VCaP (cell line): ENCODE measurements around the gene TKFC.
A peak's percentile ranks its signal among the peaks of the same experiment; 100 is the strongest.

Source experiments
- H3K27ac ChIP-seq: fragments of 450-650 bp; 2 replicates; pipeline ENCODE4 v1.5.1; 2017
- TF ChIP-seq, protein P1 (sequence below): fragments of 450-650 bp; conservative IDR thresholded peaks from 2 replicates; pipeline ENCODE4 v1.5.1; 2017; ENCODE audit warnings: mild to moderate bottlenecking, moderate library complexity

The TKFC gene

DNA sequence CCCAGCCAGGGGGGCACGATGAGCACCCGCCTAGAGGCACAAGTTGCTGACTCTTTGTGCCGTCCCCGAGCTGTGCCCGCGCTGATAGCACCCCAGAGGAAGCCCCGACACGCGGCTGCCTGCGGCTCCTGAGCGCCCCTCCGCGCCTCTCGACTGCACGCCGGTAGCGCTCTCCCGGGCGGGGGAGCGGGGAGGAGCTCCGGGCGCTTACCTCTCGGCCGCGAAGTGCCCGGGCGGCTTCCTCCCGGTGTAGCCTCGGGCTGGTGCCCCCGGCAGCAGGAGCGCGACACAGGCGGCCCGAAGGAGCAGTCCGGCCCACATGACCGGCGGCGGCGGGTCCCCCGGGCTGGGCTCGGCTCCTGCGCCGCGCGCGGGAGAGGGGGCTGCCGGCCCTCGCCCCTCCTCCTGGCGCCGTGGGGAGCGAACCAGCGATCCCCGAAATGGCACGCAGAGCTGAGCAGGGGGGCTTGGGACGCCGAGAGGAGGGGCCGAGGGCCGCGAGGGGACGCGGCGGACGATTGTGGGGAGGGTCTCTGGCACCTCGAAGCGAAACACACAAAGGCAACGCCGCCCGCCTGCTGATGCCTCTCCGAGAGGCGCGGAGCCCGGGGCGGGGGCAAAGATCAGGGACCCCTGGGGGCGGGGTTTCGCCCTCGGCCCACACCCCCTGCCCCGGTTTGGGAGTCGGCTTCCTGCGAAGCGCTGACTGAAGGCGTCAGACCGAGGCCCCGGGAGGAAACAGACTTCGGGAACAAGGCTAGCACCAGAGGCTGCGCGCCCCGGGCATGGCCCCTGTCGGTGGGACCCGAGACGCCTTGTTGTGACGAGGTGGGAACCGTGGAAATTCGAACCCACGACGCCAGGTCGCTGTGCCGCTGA is 38.1 kb upstream of the TKFC start, which contains the start of gene VWCE:
VWCE (minus strand) TSS at position 600 of the 879 bp plus-strand sequence; CDS start at position 321, 279 bp downstream.
- H3K27ac ChIP-seq = peak within 1 kb of the TSS; percentile 62; the same call in 1 of the 2 replicates
- TF ChIP-seq, protein P1, sequence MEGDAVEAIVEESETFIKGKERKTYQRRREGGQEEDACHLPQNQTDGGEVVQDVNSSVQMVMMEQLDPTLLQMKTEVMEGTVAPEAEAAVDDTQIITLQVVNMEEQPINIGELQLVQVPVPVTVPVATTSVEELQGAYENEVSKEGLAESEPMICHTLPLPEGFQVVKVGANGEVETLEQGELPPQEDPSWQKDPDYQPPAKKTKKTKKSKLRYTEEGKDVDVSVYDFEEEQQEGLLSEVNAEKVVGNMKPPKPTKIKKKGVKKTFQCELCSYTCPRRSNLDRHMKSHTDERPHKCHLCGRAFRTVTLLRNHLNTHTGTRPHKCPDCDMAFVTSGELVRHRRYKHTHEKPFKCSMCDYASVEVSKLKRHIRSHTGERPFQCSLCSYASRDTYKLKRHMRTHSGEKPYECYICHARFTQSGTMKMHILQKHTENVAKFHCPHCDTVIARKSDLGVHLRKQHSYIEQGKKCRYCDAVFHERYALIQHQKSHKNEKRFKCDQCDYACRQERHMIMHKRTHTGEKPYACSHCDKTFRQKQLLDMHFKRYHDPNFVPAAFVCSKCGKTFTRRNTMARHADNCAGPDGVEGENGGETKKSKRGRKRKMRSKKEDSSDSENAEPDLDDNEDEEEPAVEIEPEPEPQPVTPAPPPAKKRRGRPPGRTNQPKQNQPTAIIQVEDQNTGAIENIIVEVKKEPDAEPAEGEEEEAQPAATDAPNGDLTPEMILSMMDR = peak; percentile 26; the same call in 1 of the 2 replicates

DNA sequence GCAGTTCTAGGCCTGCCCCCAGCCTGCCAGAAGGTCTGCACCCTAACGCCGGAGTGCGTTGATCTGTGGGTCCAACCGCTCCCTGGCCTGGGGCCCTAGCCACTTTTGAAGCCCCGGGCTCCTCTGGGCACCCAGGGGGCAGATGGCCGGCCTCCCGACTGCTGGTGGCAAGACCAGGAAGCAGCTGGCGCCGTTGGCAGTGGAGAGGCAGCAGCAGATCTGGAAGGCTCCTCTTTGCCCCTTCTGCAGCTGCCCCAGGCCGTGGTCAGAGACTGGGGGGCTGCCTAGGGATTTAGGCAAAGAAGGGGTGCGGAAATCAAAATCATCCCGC is 37.5 kb upstream of the TKFC start:
- TF ChIP-seq, protein P1 = no peak
- H3K27ac ChIP-seq = no peak overlapping the region

DNA sequence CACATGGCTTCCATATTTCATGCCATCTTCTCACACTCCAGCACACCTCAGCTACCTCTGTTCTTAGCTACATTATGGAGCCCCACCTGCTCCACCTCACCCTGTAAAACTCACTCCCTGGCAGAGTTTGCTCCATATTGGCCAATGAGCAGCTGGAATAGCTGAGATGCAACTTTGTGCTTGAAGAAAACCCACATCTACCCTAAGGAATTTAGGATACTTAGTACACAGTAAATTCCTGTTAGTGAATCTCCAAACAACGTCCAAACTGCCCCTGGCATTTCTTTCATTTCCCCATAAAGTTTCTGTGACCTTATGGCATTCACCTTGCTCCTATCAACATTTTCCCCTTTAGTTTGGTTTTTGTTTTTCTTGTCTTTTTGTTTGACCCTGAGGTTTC is 35.7 kb upstream of the TKFC start:
- no peak overlapping the region for H3K27ac ChIP-seq
- TF ChIP-seq, protein P1 = no peak

DNA sequence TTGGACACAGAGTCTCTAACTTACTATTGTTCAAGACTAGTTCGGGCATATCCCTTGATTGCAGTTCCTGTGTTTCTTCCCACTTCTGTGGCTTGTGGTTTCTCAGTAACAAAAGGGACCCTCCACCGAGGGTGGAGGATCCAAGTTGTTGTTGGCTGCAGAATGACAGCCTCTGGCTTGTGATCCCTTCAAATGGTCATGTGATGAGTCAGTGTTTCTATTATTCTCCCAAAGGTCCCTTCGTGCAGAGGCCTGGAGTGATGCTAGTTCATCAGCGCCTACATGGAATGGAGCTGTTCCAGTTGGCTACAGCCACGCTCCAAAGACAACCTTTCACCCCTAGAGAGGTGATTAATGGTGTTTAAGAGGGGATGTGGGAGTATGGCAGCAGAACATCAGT is 35.3 kb upstream of the TKFC start:
- H3K27ac ChIP-seq = no peak overlapping the region

DNA sequence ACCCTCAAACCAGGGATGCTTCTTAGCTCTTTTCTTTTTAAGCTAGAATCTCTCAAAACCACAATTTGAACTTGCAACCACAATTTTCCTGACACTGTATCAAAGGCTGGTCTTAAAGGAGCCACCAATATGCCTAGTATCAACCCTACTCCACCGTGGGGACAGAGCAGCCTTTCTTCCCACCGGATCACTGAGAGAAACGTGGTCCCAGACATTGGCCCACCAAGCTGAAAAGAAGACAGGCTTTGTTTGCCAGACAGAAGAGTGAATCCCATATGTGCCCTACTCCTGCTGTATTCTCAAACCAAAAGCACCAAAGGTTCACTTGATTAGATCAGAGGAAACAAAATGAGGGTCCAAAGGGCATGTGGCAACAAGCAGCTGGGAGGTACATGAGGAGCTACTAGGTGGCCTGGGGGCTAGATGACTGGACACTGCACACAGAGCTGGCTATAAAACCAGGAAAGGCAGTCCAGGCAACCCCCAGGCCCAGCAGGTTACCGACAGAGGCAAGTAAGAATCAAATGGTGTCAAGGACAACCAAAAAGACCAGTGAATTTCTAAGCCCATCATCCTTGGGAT is 34.3 kb upstream of the TKFC start:
- H3K27ac ChIP-seq = no peak overlapping the region
- TF ChIP-seq, protein P1 = no peak

More for the DNA sequence above, 35.3 kb upstream of the TKFC start:
- TF ChIP-seq, protein P1 = no peak

DNA sequence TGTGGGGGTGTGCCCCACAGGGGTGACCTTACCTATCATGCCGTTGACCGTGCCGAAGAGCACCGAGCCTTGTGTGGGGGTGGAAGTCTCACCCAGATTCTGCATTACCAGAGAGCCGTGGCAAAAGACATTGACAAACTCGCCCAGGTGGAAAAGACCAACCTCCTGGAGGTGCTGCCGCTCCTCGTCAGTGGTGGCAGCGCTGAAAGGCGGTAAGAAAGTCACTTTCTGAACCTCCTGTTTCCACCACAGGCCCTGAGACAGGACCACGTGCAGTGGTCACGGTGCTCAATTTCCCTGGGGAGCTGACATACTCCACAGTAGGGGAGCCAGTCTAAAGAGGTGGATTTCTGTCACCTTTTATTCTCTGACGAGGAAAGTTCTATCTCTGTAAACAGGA is 30.5 kb upstream of the TKFC start:
- TF ChIP-seq, protein P1 = no peak

DNA sequence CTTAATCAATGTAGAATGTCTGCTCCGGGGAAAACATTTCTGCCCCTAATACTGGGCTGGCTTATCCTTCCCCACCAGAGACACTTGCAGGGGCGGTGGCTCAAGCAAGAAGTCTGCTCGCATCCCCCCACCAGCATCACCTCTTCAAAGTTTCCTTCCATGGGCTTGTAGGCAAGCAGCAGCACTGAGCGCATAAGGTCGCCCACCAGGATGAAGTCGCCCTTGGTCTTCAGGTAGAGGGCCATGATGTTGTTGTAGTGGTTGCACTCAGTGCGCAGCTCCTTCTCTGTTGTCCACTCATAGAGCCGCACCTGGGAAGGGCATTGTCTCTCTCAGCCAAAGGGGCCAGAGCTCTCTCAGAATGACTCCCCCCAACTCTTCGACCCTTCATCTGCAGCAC is 29.3 kb upstream of the TKFC start:
- TF ChIP-seq, protein P1 = no peak
- no peak overlapping the region for H3K27ac ChIP-seq

More for the DNA sequence above, 30.5 kb upstream of the TKFC start:
- H3K27ac ChIP-seq = no peak overlapping the region
